MCF 10A (cell line): ENCODE measurements around the gene RPL21. TPM values are rescaled to one million over a fixed set of nuclear protein-coding genes. Genes with fewer than 3 reads are reported as not detected.
"Not testable (repeated sequence)": the region's sequence is repeated elsewhere in the genome, so short reads cannot be mapped to it uniquely, and the experiment has no call there.

ENCODE experiments used
- BruUV-seq: library from RNA; stranded (reverse); fragments of 400-500 nt; replicated peaks from 2 replicates; lab custom pipeline; 2021; lab: Mats Ljungman, UMichigan
- CTCF ChIA-PET: fragments of 300-600 bp; sonication (Branson Sonifier 250); formaldehyde crosslinking; extraction: SDS; loops from one replicate; lab custom pipeline; 2021; ENCODE audit warnings: antibody characterized with exemption, inconsistent platforms; lab: Yijun Ruan, JAX
- POLR2A ChIA-PET: fragments of 300-600, 350-650 bp; sonication (Branson Sonifier 250); formaldehyde crosslinking; extraction: SDS; loops from one replicate; lab custom pipeline; 2020; ENCODE audit warnings: antibody characterized with exemption, inconsistent platforms; lab: Yijun Ruan, JAX
- DNase-seq: peaks from one replicate; pipeline ENCODE4 v3.0.0-alpha.2; 2018; ENCODE audit not compliant: unreplicated experiment
- H3K27ac Mint-ChIP-seq: one replicate; pipeline ENCODE4 v1.8.0; 2022; ENCODE audit warnings: mild to moderate bottlenecking, low read depth, mixed read lengths; ENCODE audit not compliant: unreplicated experiment
- H3K27me3 Mint-ChIP-seq: one replicate; pipeline ENCODE4 v1.8.0; 2022; ENCODE audit warnings: mixed read lengths; ENCODE audit not compliant: insufficient read depth, unreplicated experiment
- H3K36me3 Mint-ChIP-seq: one replicate; pipeline ENCODE4 v1.8.0; 2022; ENCODE audit warnings: mild to moderate bottlenecking, moderate library complexity, mixed read lengths; ENCODE audit not compliant: insufficient read depth, unreplicated experiment
- H3K4me1 Mint-ChIP-seq: one replicate; pipeline ENCODE4 v1.8.0; 2022; ENCODE audit warnings: mixed read lengths; ENCODE audit not compliant: insufficient read depth, unreplicated experiment
- H3K4me3 Mint-ChIP-seq: one replicate; pipeline ENCODE4 v1.8.0; 2022; ENCODE audit warnings: mild to moderate bottlenecking, moderate library complexity, mixed read lengths; ENCODE audit not compliant: unreplicated experiment
- H3K9me3 Mint-ChIP-seq: one replicate; pipeline ENCODE4 v1.8.0; 2022; ENCODE audit warnings: mixed read lengths; ENCODE audit not compliant: unreplicated experiment
- CTCF ChIP-seq: fragments of 200-600 bp; IDR thresholded peaks from one replicate; pipeline ENCODE4 v1.8.0; 2022; ENCODE audit warnings: antibody characterized with exemption, mild to moderate bottlenecking; ENCODE audit not compliant: unreplicated experiment
- intact Hi-C: fragments of 100-400 bp; cut with micrococcal nuclease; formaldehyde crosslinking; loops from 2 replicates; pipeline ENCODE4 v1.14.1; 2022
- total RNA-seq: library from RNA; stranded (reverse); gene quantifications from 2 replicates; pipeline ENCODE4 v1.2.3, GENCODE V29; 2022

The RPL21 gene
- total RNA-seq, 1 experiment from 2014 or later, result 1,293 TPM

- BruUV-seq, H3K27me3 Mint-ChIP-seq, H3K4me1 Mint-ChIP-seq, H3K9me3 Mint-ChIP-seq, H3K4me3 Mint-ChIP-seq, intact Hi-C loops, H3K27ac Mint-ChIP-seq, DNase-seq, H3K36me3 Mint-ChIP-seq, CTCF ChIA-PET: not testable (repeated sequence)
- POLR2A ChIA-PET, result interaction anchor here (0.9 kb wide), 1 partner anchor 32 kb away, joined by 4 read pairs; the partner anchor contains the start of gene RPL21
These were observed 32.5 kb upstream of the RPL21 start for GRCh38 chr13:27218861-27219260.

DNA sequence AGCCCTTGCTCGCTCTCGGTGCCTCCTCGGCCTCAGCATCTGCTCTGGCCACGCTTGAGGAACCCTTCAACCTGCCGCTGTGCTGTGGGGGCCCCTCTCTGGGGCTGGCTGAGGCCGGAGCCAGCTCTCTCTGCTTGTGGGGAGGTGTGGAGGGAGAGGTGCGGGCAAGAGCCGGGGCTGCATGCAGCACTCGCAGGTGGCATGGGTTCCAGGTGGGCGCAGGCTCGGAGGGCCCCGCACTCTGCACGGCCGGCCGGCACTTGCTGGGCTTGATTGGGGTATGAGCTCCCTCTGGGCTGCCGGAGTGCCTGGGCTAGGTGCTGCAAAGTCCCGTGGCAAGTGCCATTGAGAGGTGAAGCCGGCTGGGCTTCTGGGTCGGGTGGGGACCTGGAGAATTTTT, 31.7 kb upstream of the RPL21 start:
- TF ChIP-seq CTCF, result no peak
- H3K4me1 Mint-ChIP-seq, result no peaks in the 10 kb centered on the region
- H3K27me3 Mint-ChIP-seq, result no peaks in the 10 kb centered on the region
- H3K27ac Mint-ChIP-seq, result no peak overlapping the region
- intact Hi-C loops, result no loop called here
- peaks cover 6% of the 10 kb centered on the region for H3K36me3 Mint-ChIP-seq
- ChIA-PET POLR2A (interaction anchor here (0.9 kb wide), 1 partner anchor 31 kb away, joined by 4 read pairs; the partner anchor contains the start of gene RPL21), CTCF (interaction anchor here (0.6 kb wide), 1 partner anchor 168 kb away, joined by 3 read pairs; no protein-coding TSS in a partner anchor)
- DNase-seq, result no peak
- no TSS peak for BruUV-seq
- no peak overlapping the region for H3K4me3 Mint-ChIP-seq
- peaks cover 7% of the 10 kb centered on the region for H3K9me3 Mint-ChIP-seq

DNA sequence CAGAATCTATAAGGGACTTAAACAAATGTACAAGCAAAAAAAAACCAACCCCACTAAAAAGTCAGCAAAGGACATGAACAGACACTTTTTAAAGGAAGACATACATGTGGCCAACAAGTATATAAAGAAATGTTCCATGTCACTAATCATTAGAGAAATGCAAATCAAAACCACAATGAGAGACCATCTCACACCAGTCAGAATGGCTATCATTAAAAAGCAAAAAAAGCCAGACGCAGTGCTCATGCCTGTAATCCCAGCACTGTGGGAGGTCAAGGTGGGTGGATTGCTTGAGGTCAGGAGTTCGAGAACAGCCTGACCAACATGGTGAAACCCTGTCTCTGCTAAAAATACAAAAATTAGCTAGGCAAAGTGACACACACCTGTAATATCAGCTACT, 29.3 kb upstream of the RPL21 start:
- BruUV-seq, H3K27me3 Mint-ChIP-seq, H3K4me1 Mint-ChIP-seq, H3K27ac Mint-ChIP-seq, H3K36me3 Mint-ChIP-seq, H3K4me3 Mint-ChIP-seq, DNase-seq, POLR2A ChIA-PET, intact Hi-C loops, H3K9me3 Mint-ChIP-seq: not testable (repeated sequence)
- CTCF ChIA-PET, result interaction anchor here (0.6 kb wide), 1 partner anchor 128 kb away, joined by 3 read pairs; no protein-coding TSS in a partner anchor

- DNase-seq, result no peak
- Mint-ChIP-seq H3K27me3 (peaks cover 8% of the 10 kb centered on the region), H3K36me3 (peaks cover 6% of the 10 kb centered on the region), H3K4me1 (no peaks in the 10 kb centered on the region), H3K4me3 (no peak overlapping the region), H3K27ac (no peak overlapping the region), H3K9me3 (no peaks in the 10 kb centered on the region)
- no peak for TF ChIP-seq CTCF
- BruUV-seq, result no TSS peak
- ChIA-PET CTCF (interaction anchor here (0.6 to 0.8 kb wide), 3 partner anchors 133 to 784 kb away, joined by 3 to 6 read pairs (median 3); no protein-coding TSS in a partner anchor), POLR2A (interaction anchor here (1.1 to 1.4 kb wide), 3 partner anchors 11 to 31 kb away, joined by 3 to 4 read pairs (median 3); no protein-coding TSS in a partner anchor)
- intact Hi-C loops, result no loop called here
These were observed 24.4 kb upstream of the RPL21 start for GRCh38 chr13:27226991-27227390.

DNA sequence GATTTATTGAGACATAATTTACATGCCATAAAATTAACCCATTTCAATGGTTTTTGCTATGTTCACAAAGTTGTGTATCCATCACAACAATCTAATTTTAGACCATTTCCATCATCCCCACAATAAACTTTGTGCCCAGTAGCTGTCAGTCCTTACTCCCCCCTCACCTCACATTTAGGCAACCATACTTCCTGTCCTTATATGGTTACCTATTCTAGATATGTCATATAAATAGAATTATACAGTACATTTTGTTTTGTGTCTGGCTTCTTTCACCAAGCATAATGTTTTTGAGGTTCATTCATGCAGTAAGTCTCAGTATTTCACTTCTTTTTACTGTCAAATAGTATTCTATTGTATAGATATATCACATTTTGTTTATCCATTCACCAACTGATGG, 23.2 kb upstream of the RPL21 start:
- no peaks in the 10 kb centered on the region for H3K4me1 Mint-ChIP-seq
- H3K36me3 Mint-ChIP-seq, result peaks cover 4% of the 10 kb centered on the region
- ChIA-PET POLR2A (no interaction called here), CTCF (no interaction called here)
- no peaks in the 10 kb centered on the region for H3K9me3 Mint-ChIP-seq
- no peak for DNase-seq
- H3K27me3 Mint-ChIP-seq, result peaks cover 8% of the 10 kb centered on the region
- no peak overlapping the region for H3K4me3 Mint-ChIP-seq
- no TSS peak for BruUV-seq
- H3K27ac Mint-ChIP-seq, result no peak overlapping the region
- intact Hi-C loops, result no loop called here
- no peak for TF ChIP-seq CTCF
